Measurements from ENCODE around the gene ARID2. TPM values are rescaled to one million over a fixed set of nuclear protein-coding genes. Genes with fewer than 3 reads are reported as not detected.
A peak's percentile ranks its signal among the peaks of the same experiment; 100 is the strongest.

Gene ARID2
- total RNA-seq, 1 donor from 2014 or later, result 25.1 TPM

- H3K4me1 Mint-ChIP-seq (ENCODE audit: low read depth), result peaks cover 11% of the 10 kb centered on the region
- H3K4me3 Mint-ChIP-seq (ENCODE audit: unreplicated experiment), result no peak overlapping the region
- no peaks in the 10 kb centered on the region for H3K9me3 Mint-ChIP-seq (ENCODE audit: low read depth)
- no peaks in the 10 kb centered on the region for H3K36me3 Mint-ChIP-seq (ENCODE audit: low read depth)
- TF ChIP-seq, protein P1, sequence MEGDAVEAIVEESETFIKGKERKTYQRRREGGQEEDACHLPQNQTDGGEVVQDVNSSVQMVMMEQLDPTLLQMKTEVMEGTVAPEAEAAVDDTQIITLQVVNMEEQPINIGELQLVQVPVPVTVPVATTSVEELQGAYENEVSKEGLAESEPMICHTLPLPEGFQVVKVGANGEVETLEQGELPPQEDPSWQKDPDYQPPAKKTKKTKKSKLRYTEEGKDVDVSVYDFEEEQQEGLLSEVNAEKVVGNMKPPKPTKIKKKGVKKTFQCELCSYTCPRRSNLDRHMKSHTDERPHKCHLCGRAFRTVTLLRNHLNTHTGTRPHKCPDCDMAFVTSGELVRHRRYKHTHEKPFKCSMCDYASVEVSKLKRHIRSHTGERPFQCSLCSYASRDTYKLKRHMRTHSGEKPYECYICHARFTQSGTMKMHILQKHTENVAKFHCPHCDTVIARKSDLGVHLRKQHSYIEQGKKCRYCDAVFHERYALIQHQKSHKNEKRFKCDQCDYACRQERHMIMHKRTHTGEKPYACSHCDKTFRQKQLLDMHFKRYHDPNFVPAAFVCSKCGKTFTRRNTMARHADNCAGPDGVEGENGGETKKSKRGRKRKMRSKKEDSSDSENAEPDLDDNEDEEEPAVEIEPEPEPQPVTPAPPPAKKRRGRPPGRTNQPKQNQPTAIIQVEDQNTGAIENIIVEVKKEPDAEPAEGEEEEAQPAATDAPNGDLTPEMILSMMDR (IDR thresholded peaks at IDR 0.05), result no peak
- H3K27me3 Mint-ChIP-seq (ENCODE audit: low read depth), result peaks cover 2% of the 10 kb centered on the region
- H3K27ac Mint-ChIP-seq (ENCODE audit: unreplicated experiment), result peak overlapping the region; percentile 27
- DNase-seq (ENCODE audit: low spot score), result no peak
Measured at GRCh38 chr12:45687081-45688015, 42.2 kb upstream of the ARID2 start.

- Mint-ChIP-seq H3K36me3 (ENCODE audit: low read depth) (no peaks in the 10 kb centered on the region), H3K4me1 (ENCODE audit: low read depth) (peaks cover 11% of the 10 kb centered on the region), H3K27me3 (ENCODE audit: low read depth) (no peaks in the 10 kb centered on the region), H3K27ac (ENCODE audit: unreplicated experiment) (no peak overlapping the region), H3K9me3 (ENCODE audit: low read depth) (no peaks in the 10 kb centered on the region), H3K4me3 (ENCODE audit: unreplicated experiment) (no peak overlapping the region)
- TF ChIP-seq, protein P1 (IDR thresholded peaks at IDR 0.05), result no peak
- DNase-seq (ENCODE audit: low spot score), result no peak
Measured at GRCh38 chr12:45688183-45688582, 41.3 kb upstream of the ARID2 start.

DNA sequence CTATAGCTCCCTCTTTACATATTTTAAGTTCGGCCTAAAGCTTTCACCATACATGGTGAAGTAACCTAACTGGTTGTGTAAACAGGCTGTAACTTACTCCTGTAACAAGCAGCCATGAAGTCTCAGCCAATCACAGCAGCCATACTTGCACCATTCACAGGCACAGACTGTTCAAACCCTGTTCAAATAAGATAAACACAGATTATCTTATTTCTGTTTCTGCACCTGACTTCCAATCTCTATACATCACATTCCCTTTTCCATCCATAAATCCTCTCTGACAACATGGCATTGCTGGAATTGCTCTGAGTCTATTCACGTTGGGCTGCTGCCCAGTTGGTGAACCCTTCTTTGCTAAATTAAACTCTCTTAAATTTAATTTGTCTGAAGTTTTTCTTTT, 34.5 kb upstream of the ARID2 start:
- TF ChIP-seq, protein P1 (IDR thresholded peaks at IDR 0.05), result no peak
- Mint-ChIP-seq H3K4me3 (ENCODE audit: unreplicated experiment) (no peak overlapping the region), H3K36me3 (ENCODE audit: low read depth) (peaks cover 3% of the 10 kb centered on the region), H3K27me3 (ENCODE audit: low read depth) (no peaks in the 10 kb centered on the region), H3K4me1 (ENCODE audit: low read depth) (no peaks in the 10 kb centered on the region), H3K27ac (ENCODE audit: unreplicated experiment) (no peak overlapping the region), H3K9me3 (ENCODE audit: low read depth) (peaks cover 3% of the 10 kb centered on the region)
- DNase-seq (ENCODE audit: low spot score), result no peak

DNA sequence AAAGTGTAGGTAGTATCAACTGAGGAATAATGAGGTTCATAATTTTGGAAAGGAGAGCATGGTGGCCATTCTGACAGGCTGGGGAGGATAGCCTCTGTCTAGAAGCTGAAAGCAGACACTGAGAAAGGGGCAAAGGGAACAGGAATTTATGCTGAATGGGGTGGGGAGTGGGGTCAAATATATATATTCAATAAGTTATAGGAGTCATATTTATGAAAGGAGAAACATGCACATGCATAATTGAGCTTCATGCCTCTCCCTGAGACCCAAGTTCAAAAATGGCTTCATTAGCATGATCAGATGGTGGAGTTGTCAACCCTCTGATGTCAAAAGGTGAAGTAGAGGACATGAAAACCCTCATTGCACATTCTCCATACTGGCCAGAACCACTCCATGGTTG, 33.9 kb upstream of the ARID2 start:
- Mint-ChIP-seq H3K9me3 (ENCODE audit: low read depth) (peaks cover 3% of the 10 kb centered on the region), H3K27me3 (ENCODE audit: low read depth) (no peaks in the 10 kb centered on the region), H3K36me3 (ENCODE audit: low read depth) (peaks cover 3% of the 10 kb centered on the region), H3K4me1 (ENCODE audit: low read depth) (no peaks in the 10 kb centered on the region), H3K27ac (ENCODE audit: unreplicated experiment) (no peak overlapping the region), H3K4me3 (ENCODE audit: unreplicated experiment) (no peak overlapping the region)
- no peak for DNase-seq (ENCODE audit: low spot score)
- TF ChIP-seq, protein P1 (IDR thresholded peaks at IDR 0.05), result no peak

GRCh38 chr12:45696049-45696448, 33.5 kb upstream of the ARID2 start:
- H3K27ac Mint-ChIP-seq (ENCODE audit: unreplicated experiment), result no peak overlapping the region

More at GRCh38 chr12:45696049-45696448, 33.5 kb upstream of the ARID2 start:
- DNase-seq (ENCODE audit: low spot score), result no peak
- H3K36me3 Mint-ChIP-seq (ENCODE audit: low read depth), result peaks cover 3% of the 10 kb centered on the region
- TF ChIP-seq, protein P1 (IDR thresholded peaks at IDR 0.05), result no peak
- H3K9me3 Mint-ChIP-seq (ENCODE audit: low read depth), result peaks cover 5% of the 10 kb centered on the region
- no peaks in the 10 kb centered on the region for H3K27me3 Mint-ChIP-seq (ENCODE audit: low read depth)
- no peak overlapping the region for H3K4me3 Mint-ChIP-seq (ENCODE audit: unreplicated experiment)
- no peaks in the 10 kb centered on the region for H3K4me1 Mint-ChIP-seq (ENCODE audit: low read depth)

All from chondrocyte (in vitro differentiated cells).